ENCODE data around the gene EXOSC1.
"Not testable (repeated sequence)": the region's sequence is repeated elsewhere in the genome, so short reads cannot be mapped to it uniquely, and the experiment has no call there.

Gene EXOSC1

GRCh38 chr10:97416565-97416964 is 29.2 kb downstream of the EXOSC1 start:
- no peak for DNase-seq (ENCODE audit: low read depth in 1 of 2, low spot score in 1 of 2)
- in situ Hi-C loops (cut with HindIII; ENCODE audit: low pct_unique_long_range_greater_than_20kb, low sequenced_read_pairs), result no loop called here
- TF ChIP-seq JUND (IDR thresholded peaks at IDR 0.05; ENCODE audit: low read depth), result no peak

- peak in 1 of 2 experiments; percentile 63 for DNase-seq (ENCODE audit: low read depth in 1 of 2, low spot score in 1 of 2)
- in situ Hi-C loops (cut with HindIII; ENCODE audit: low pct_unique_long_range_greater_than_20kb, low sequenced_read_pairs), result no loop called here
- TF ChIP-seq JUND (IDR thresholded peaks at IDR 0.05; ENCODE audit: low read depth), result no peak
These were observed 32.9 kb downstream of the EXOSC1 start for GRCh38 chr10:97412891-97413304.

- in situ Hi-C loops (cut with HindIII; ENCODE audit: low pct_unique_long_range_greater_than_20kb, low sequenced_read_pairs), result no loop called here
- no peak for DNase-seq (ENCODE audit: low read depth in 1 of 2, low spot score in 1 of 2)
- TF ChIP-seq JUND (IDR thresholded peaks at IDR 0.05; ENCODE audit: low read depth), result no peak
These were observed 34.4 kb downstream of the EXOSC1 start for GRCh38 chr10:97411406-97411805.

GRCh38 chr10:97408496-97408992 is 37.3 kb downstream of the EXOSC1 start:
- TF ChIP-seq JUND (IDR thresholded peaks at IDR 0.05; ENCODE audit: low read depth), result no peak
- in situ Hi-C loops (cut with HindIII; ENCODE audit: low pct_unique_long_range_greater_than_20kb, low sequenced_read_pairs), result no loop called here
- peak in 1 of 2 experiments; percentile 39 for DNase-seq (ENCODE audit: low read depth in 1 of 2, low spot score in 1 of 2)

GRCh38 chr10:97407952-97408248 is 37.9 kb downstream of the EXOSC1 start:
- DNase-seq (ENCODE audit: low read depth in 1 of 2, low spot score in 1 of 2), result no peak
- TF ChIP-seq JUND (IDR thresholded peaks at IDR 0.05; ENCODE audit: low read depth), result no peak
- in situ Hi-C loops (cut with HindIII; ENCODE audit: low pct_unique_long_range_greater_than_20kb, low sequenced_read_pairs), result no loop called here

- DNase-seq (ENCODE audit: low read depth in 1 of 2, low spot score in 1 of 2), result peak; percentile 79 to 90
- no peak for TF ChIP-seq JUND (IDR thresholded peaks at IDR 0.05; ENCODE audit: low read depth)
- in situ Hi-C loops (cut with HindIII; ENCODE audit: low pct_unique_long_range_greater_than_20kb, low sequenced_read_pairs), result no loop called here
These were observed 38.4 kb downstream of the EXOSC1 start for GRCh38 chr10:97407211-97407951.

GRCh38 chr10:97406483-97406882 is 39.3 kb downstream of the EXOSC1 start:
- DNase-seq (ENCODE audit: low read depth in 1 of 2, low spot score in 1 of 2); in situ Hi-C loops (cut with HindIII; ENCODE audit: low pct_unique_long_range_greater_than_20kb, low sequenced_read_pairs): not testable (repeated sequence)

- DNase-seq (ENCODE audit: low read depth in 1 of 2, low spot score in 1 of 2), result no peak
- in situ Hi-C loops (cut with HindIII; ENCODE audit: low pct_unique_long_range_greater_than_20kb, low sequenced_read_pairs), result no loop called here
- TF ChIP-seq JUND (IDR thresholded peaks at IDR 0.05; ENCODE audit: low read depth), result no peak
These were observed 39.7 kb downstream of the EXOSC1 start for GRCh38 chr10:97406064-97406463.

GRCh38 chr10:97404044-97404443 is 41.8 kb downstream of the EXOSC1 start:
- in situ Hi-C loops (cut with HindIII; ENCODE audit: low pct_unique_long_range_greater_than_20kb, low sequenced_read_pairs), result no loop called here
- no peak for DNase-seq (ENCODE audit: low read depth in 1 of 2, low spot score in 1 of 2)
- no peak for TF ChIP-seq JUND (IDR thresholded peaks at IDR 0.05; ENCODE audit: low read depth)

- in situ Hi-C loops (cut with HindIII; ENCODE audit: low pct_unique_long_range_greater_than_20kb, low sequenced_read_pairs), result no loop called here
- TF ChIP-seq JUND (IDR thresholded peaks at IDR 0.05; ENCODE audit: low read depth), result no peak
- no peak for DNase-seq (ENCODE audit: low read depth in 1 of 2, low spot score in 1 of 2)
These were observed 44.3 kb downstream of the EXOSC1 start for GRCh38 chr10:97401455-97401919.

GRCh38 chr10:97400665-97401454 is 44.9 kb downstream of the EXOSC1 start, which contains the start of gene RRP12:
RRP12 (minus strand) TSS chr10:97401340; CDS start chr10:97401231, 109 bp downstream.
- no peak for TF ChIP-seq JUND (IDR thresholded peaks at IDR 0.05; ENCODE audit: low read depth)
- DNase-seq (ENCODE audit: low read depth in 1 of 2, low spot score in 1 of 2), result peak; percentile 99 to 100
- in situ Hi-C loops (cut with HindIII; ENCODE audit: low pct_unique_long_range_greater_than_20kb, low sequenced_read_pairs), result no loop called here

- no peak for TF ChIP-seq JUND (IDR thresholded peaks at IDR 0.05; ENCODE audit: low read depth)
- in situ Hi-C loops (cut with HindIII; ENCODE audit: low pct_unique_long_range_greater_than_20kb, low sequenced_read_pairs), result no loop called here
- peak; percentile 51 to 77 for DNase-seq (ENCODE audit: low read depth in 1 of 2, low spot score in 1 of 2)
These were observed 45.8 kb downstream of the EXOSC1 start for GRCh38 chr10:97399843-97400545.

All from T47D (cell line).